SK-N-SH (cell line): Measurements from ENCODE around the gene CIDEB.

Source experiments
- EZH2phosphoT487 ChIP-seq: fragments of 200-600 bp; sonication (generic); IDR thresholded peaks from 2 replicates; pipeline ENCODE4 v1.6.1; 2017; ENCODE audit warnings: low read depth, mixed run types, mild to moderate bottlenecking, antibody characterized with exemption, moderate library complexity, borderline replicate concordance
- POLR2AphosphoS5 ChIP-seq: IDR thresholded peaks from 2 replicates; pipeline ENCODE4 v1.6.1; 2012; ENCODE audit warnings: low read depth, low read length
- RAD21 ChIP-seq: IDR thresholded peaks from 2 replicates; pipeline ENCODE4 v1.6.1; 2012; ENCODE audit warnings: mild to moderate bottlenecking, low read length
- RFX5 ChIP-seq: IDR thresholded peaks from 2 replicates; pipeline ENCODE4 v1.6.1; 2012; ENCODE audit warnings: mild to moderate bottlenecking, improper control_type of control experiment, low read length
- TF ChIP-seq, protein P1 (sequence below): fragments of 200-600 bp; sonication (generic); IDR thresholded peaks from 2 replicates; pipeline ENCODE4 v1.6.1; 2017; ENCODE audit warnings: antibody characterized with exemption, mild to moderate bottlenecking, moderate library complexity

DNA sequence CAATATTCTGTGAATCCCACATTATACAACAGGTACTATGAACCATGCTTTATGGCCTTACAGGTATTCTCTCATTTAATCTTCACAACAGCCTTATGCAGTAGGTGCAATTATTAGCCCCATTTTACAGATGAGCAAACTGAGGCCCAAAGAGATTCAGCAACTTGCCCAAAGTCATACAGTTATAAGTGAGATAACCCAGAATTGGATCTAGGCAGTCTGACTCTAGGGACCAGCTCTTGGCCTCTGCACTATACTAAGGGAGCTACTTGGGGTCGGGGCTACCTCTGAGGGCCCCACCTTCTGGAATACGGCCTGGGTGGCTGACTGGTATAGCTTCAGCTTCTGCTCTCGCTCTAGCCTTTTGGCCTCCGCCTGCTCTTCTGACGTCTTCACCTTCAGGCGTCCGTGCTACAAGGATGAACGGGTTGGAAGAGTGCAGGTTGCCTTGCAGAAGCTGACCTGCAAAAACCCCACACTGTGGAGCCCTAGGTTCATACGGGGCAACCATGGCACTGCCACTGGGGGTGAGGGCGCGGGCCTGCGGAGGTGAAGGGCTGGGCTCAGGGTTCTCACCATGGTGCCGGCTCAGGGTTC is 37.1 kb downstream of the CIDEB start:
- TF ChIP-seq POLR2AphosphoS5 (no peak), RFX5 (no peak), RAD21 (no peak), EZH2phosphoT487 (no peak)
- TF ChIP-seq, protein P1, sequence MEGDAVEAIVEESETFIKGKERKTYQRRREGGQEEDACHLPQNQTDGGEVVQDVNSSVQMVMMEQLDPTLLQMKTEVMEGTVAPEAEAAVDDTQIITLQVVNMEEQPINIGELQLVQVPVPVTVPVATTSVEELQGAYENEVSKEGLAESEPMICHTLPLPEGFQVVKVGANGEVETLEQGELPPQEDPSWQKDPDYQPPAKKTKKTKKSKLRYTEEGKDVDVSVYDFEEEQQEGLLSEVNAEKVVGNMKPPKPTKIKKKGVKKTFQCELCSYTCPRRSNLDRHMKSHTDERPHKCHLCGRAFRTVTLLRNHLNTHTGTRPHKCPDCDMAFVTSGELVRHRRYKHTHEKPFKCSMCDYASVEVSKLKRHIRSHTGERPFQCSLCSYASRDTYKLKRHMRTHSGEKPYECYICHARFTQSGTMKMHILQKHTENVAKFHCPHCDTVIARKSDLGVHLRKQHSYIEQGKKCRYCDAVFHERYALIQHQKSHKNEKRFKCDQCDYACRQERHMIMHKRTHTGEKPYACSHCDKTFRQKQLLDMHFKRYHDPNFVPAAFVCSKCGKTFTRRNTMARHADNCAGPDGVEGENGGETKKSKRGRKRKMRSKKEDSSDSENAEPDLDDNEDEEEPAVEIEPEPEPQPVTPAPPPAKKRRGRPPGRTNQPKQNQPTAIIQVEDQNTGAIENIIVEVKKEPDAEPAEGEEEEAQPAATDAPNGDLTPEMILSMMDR, result no peak
